ENCODE data around the gene F10. TPM values are rescaled to one million over a fixed set of nuclear protein-coding genes. Genes with fewer than 3 reads are reported as not detected.

Gene F10
- total and polyA plus RNA-seq, 2 experiments from 2014 or later = 143 to 148 TPM

- no peaks in the 10 kb centered on the region for H3K36me3 ChIP-seq (replicated peaks; ENCODE audit: insufficient read depth, low read depth)
- H3K9me2 ChIP-seq (replicated peaks; ENCODE audit: insufficient read depth) = no peaks in the 10 kb centered on the region
- WGBS (ENCODE audit: low lambda C conversion rate, missing lambda C conversion rate) = 94% methylated on average over 33 of the region's 33 CpGs
- H3K27me3 ChIP-seq = no peaks in the 10 kb centered on the region
- no peak overlapping the region for H3K4me2 ChIP-seq
- no peaks in the 10 kb centered on the region for H3K79me2 ChIP-seq
- H3K9me3 ChIP-seq (ENCODE audit: low read depth) = no peaks in the 10 kb centered on the region
- no peak overlapping the region for H3K27ac ChIP-seq
- DNase-seq (ENCODE audit: low spot score) = no peak
- no peak overlapping the region for H2AFZ ChIP-seq
- no peak for TF ChIP-seq CTCF (IDR thresholded peaks at IDR 0.05; ENCODE audit: poor library complexity)
- TF ChIP-seq EZH2phosphoT487 (IDR thresholded peaks at IDR 0.05; ENCODE audit: low read depth, severe bottlenecking, unreplicated experiment) = no peak
- TF ChIP-seq EZH2 (IDR thresholded peaks at IDR 0.05; ENCODE audit: borderline replicate concordance) = no peak
- H3K4me3 ChIP-seq = no peak overlapping the region
- H3K4me1 ChIP-seq (ENCODE audit: insufficient read depth) = no peaks in the 10 kb centered on the region
- H4K20me1 ChIP-seq (ENCODE audit: insufficient read depth, poor library complexity, severe bottlenecking) = no peaks in the 10 kb centered on the region
These were observed 30.5 kb upstream of the F10 start for GRCh38 chr13:113091891-113092775.

GRCh38 chr13:113092776-113093579, 29.6 kb upstream of the F10 start:
- no peaks in the 10 kb centered on the region for H3K4me1 ChIP-seq (ENCODE audit: insufficient read depth)
- no peaks in the 10 kb centered on the region for H3K9me2 ChIP-seq (replicated peaks; ENCODE audit: insufficient read depth)
- H3K79me2 ChIP-seq = no peaks in the 10 kb centered on the region
- no peak overlapping the region for H3K4me3 ChIP-seq
- H3K36me3 ChIP-seq (replicated peaks; ENCODE audit: insufficient read depth, low read depth) = no peaks in the 10 kb centered on the region
- no peaks in the 10 kb centered on the region for H3K27me3 ChIP-seq
- WGBS (ENCODE audit: low lambda C conversion rate, missing lambda C conversion rate) = 93% methylated on average over 25 of the region's 25 CpGs
- no peaks in the 10 kb centered on the region for H3K9me3 ChIP-seq (ENCODE audit: low read depth)
- TF ChIP-seq EZH2 (IDR thresholded peaks at IDR 0.05; ENCODE audit: borderline replicate concordance) (no peak), EZH2phosphoT487 (IDR thresholded peaks at IDR 0.05; ENCODE audit: low read depth, severe bottlenecking, unreplicated experiment) (no peak), CTCF (IDR thresholded peaks at IDR 0.05; ENCODE audit: poor library complexity) (no peak)
- H3K4me2 ChIP-seq = no peak overlapping the region
- no peak for DNase-seq (ENCODE audit: low spot score)
- no peak overlapping the region for H3K27ac ChIP-seq
- H2AFZ ChIP-seq = no peak overlapping the region
- no peaks in the 10 kb centered on the region for H4K20me1 ChIP-seq (ENCODE audit: insufficient read depth, poor library complexity, severe bottlenecking)

- Histone ChIP-seq H3K9me2 (replicated peaks; ENCODE audit: insufficient read depth) (no peaks in the 10 kb centered on the region), H3K9me3 (ENCODE audit: low read depth) (no peaks in the 10 kb centered on the region), H2AFZ (no peak overlapping the region), H3K4me2 (no peak overlapping the region), H4K20me1 (ENCODE audit: insufficient read depth, poor library complexity, severe bottlenecking) (no peaks in the 10 kb centered on the region), H3K4me1 (ENCODE audit: insufficient read depth) (peaks cover 5% of the 10 kb centered on the region), H3K27ac (no peak overlapping the region), H3K79me2 (no peaks in the 10 kb centered on the region), H3K27me3 (no peaks in the 10 kb centered on the region), H3K4me3 (no peak overlapping the region), H3K36me3 (replicated peaks; ENCODE audit: insufficient read depth, low read depth) (no peaks in the 10 kb centered on the region)
- no peak for DNase-seq (ENCODE audit: low spot score)
- TF ChIP-seq CTCF (IDR thresholded peaks at IDR 0.05; ENCODE audit: poor library complexity) (no peak), EZH2phosphoT487 (IDR thresholded peaks at IDR 0.05; ENCODE audit: low read depth, severe bottlenecking, unreplicated experiment) (no peak), EZH2 (IDR thresholded peaks at IDR 0.05; ENCODE audit: borderline replicate concordance) (no peak)
- 88% methylated on average over 28 of the region's 29 CpGs for WGBS (ENCODE audit: low lambda C conversion rate, missing lambda C conversion rate)
These were observed 28.8 kb upstream of the F10 start for GRCh38 chr13:113093580-113094409.
